Upper lobe of left lung (tissue), 6 donors: Measurements from ENCODE around the gene SRPX. TPM values are rescaled to one million over a fixed set of nuclear protein-coding genes. Genes with fewer than 3 reads are reported as not detected.

ENCODE experiments used
- ATAC-seq, 2 donors: fragments of 200-7000 bp; cut with Tn5 transposase; one replicate each; pipeline ENCODE4 v1.9.1; 2022; ENCODE audit warnings: mild to moderate bottlenecking in 2 of 2, moderate library complexity in 2 of 2; ENCODE audit not compliant: low FRiP score in 2 of 2
- DNase-seq, 2 donors: peaks; one replicate each; pipeline ENCODE4 v3.0.0-alpha.2; 2019 to 2020
- H3K27ac ChIP-seq, 4 donors: fragments of 200-600 bp; sonication (generic); one replicate each; pipeline ENCODE4 v1.5.1; 2016 to 2019
- H3K27me3 ChIP-seq, 4 donors: fragments of 200-600 bp; sonication (generic); one replicate each; pipeline ENCODE4 v1.5.1; 2017 to 2019
- H3K36me3 ChIP-seq, 4 donors: fragments of 200-600 bp; sonication (generic); one replicate each; pipeline ENCODE4 v1.5.1; 2016 to 2019
- H3K4me1 ChIP-seq, 4 donors: fragments of 200-600 bp; sonication (generic); one replicate each; pipeline ENCODE4 v1.5.1; 2018 to 2019
- H3K4me3 ChIP-seq, 4 donors: fragments of 200-600 bp; sonication (generic); one replicate each; pipeline ENCODE4 v1.5.1; 2017 to 2019; ENCODE audit warnings: mild to moderate bottlenecking in 2 of 4, moderate library complexity in 1 of 4
- H3K9me3 ChIP-seq, 4 donors: fragments of 200-600 bp; sonication (generic); one replicate each; pipeline ENCODE4 v1.5.1; 2018 to 2019
- CTCF ChIP-seq, 6 experiments: fragments of 450-650 bp in 4 of 6; fragments of 200-600 bp in 2 of 6; sonication (generic) in 2 of 6; IDR thresholded peaks; one replicate each; pipeline ENCODE4 v1.5.1; 2016 to 2019; ENCODE audit warnings: antibody characterized with exemption in 6 of 6
- EP300 ChIP-seq, 4 donors: sonication (generic); formaldehyde crosslinking; IDR thresholded peaks; one replicate each; pipeline ENCODE4 v1.5.1; 2017; ENCODE audit warnings: antibody characterized with exemption in 4 of 4, control low read depth in 2 of 4
- POLR2A ChIP-seq, 4 donors: fragments of 450-650 bp; IDR thresholded peaks; one replicate each; pipeline ENCODE4 v1.5.1; 2016 to 2017; ENCODE audit warnings: antibody characterized with exemption in 4 of 4, mild to moderate bottlenecking in 2 of 4
- POLR2AphosphoS5 ChIP-seq, 2 donors: sonication (generic); formaldehyde crosslinking; IDR thresholded peaks; one replicate each; pipeline ENCODE4 v1.5.1; 2017; ENCODE audit warnings: antibody characterized with exemption in 2 of 2
- WGBS, 2 donors: methylation state at CpG; one replicate each; pipeline ENCODE4 v1.1.5; 2017 to 2018; 5-methylcytosine and 5-hydroxymethylcytosine counted together
- total RNA-seq, 6 donors: library from RNA; depleted of rRNA in 4 of 6; stranded (reverse); fragments of >200 nt in 4 of 6; gene quantifications; one replicate each; pipeline versions ENCODE4 v1.1.0 to v1.2.1, GENCODE V29; 2016 to 2021
- donor health status: DM: no; HTN: no; CAD: no; lungs with moderate emphysema.
- donor health status: DM: no; HTN: yes; CAD: no; lungs with severe emphysema.

Gene SRPX
- total RNA-seq, 6 donors from 2014 or later = 1.0 to 76.6 (median 41.3) TPM

GRCh38 chrX:38116706-38117105, 104.0 kb downstream of the SRPX start:
- TF ChIP-seq CTCF (IDR thresholded peaks at IDR 0.05) = no peak
- no peak for TF ChIP-seq EP300 (IDR thresholded peaks at IDR 0.05)
- TF ChIP-seq POLR2A (IDR thresholded peaks at IDR 0.05) = no peak
- TF ChIP-seq POLR2AphosphoS5 (IDR thresholded peaks at IDR 0.05) = no peak
- H3K27ac ChIP-seq = no peak overlapping the region
- no peak overlapping the region for H3K4me3 ChIP-seq
- DNase-seq (no peak), ATAC-seq (no peak)
- 86 to 100% methylated on average over 1 of the region's 1 CpG for WGBS, 2 donors
- no peaks in the 10 kb centered on the region for H3K36me3 ChIP-seq
- no peaks in the 10 kb centered on the region for H3K4me1 ChIP-seq
- no peaks in the 10 kb centered on the region for H3K9me3 ChIP-seq
- H3K27me3 ChIP-seq = no peaks in the 10 kb centered on the region

GRCh38 chrX:38112566-38112965, 108.1 kb downstream of the SRPX start:
- TF ChIP-seq EP300 (IDR thresholded peaks at IDR 0.05) = no peak
- no peak for TF ChIP-seq POLR2A (IDR thresholded peaks at IDR 0.05)
- TF ChIP-seq POLR2AphosphoS5 (IDR thresholded peaks at IDR 0.05) = no peak
- TF ChIP-seq CTCF (IDR thresholded peaks at IDR 0.05) = no peak
- no peak for ATAC-seq
- 42% methylated on average over 4 of the region's 4 CpGs; no CpG with 5 or more reads in 1 of the 2 donors for WGBS, 2 donors
- H3K27ac ChIP-seq = no peak overlapping the region
- H3K27me3 ChIP-seq = no peaks in the 10 kb centered on the region
- no peak overlapping the region for H3K4me3 ChIP-seq
- H3K9me3 ChIP-seq = no peaks in the 10 kb centered on the region
- H3K4me1 ChIP-seq = no peaks in the 10 kb centered on the region
- no peak for DNase-seq
- H3K36me3 ChIP-seq = no peaks in the 10 kb centered on the region

GRCh38 chrX:38111196-38111595, 109.5 kb downstream of the SRPX start:
- DNase-seq = no peak
- no peaks in the 10 kb centered on the region for H3K36me3 ChIP-seq
- H3K9me3 ChIP-seq = no peaks in the 10 kb centered on the region
- H3K27ac ChIP-seq = no peak overlapping the region
- no peak for TF ChIP-seq CTCF (IDR thresholded peaks at IDR 0.05)
- no peak for TF ChIP-seq POLR2AphosphoS5 (IDR thresholded peaks at IDR 0.05)
- TF ChIP-seq POLR2A (IDR thresholded peaks at IDR 0.05) = no peak
- no peak for TF ChIP-seq EP300 (IDR thresholded peaks at IDR 0.05)
- H3K4me1 ChIP-seq = no peaks in the 10 kb centered on the region
- H3K4me3 ChIP-seq = no peak overlapping the region
- no peak for ATAC-seq
- WGBS, 2 donors = 87 to 98% methylated on average over 5 of the region's 5 CpGs
- no peaks in the 10 kb centered on the region for H3K27me3 ChIP-seq

GRCh38 chrX:38110231-38110630, 110.4 kb downstream of the SRPX start:
- TF ChIP-seq EP300 (IDR thresholded peaks at IDR 0.05) (no peak), POLR2AphosphoS5 (IDR thresholded peaks at IDR 0.05) (no peak), POLR2A (IDR thresholded peaks at IDR 0.05) (no peak), CTCF (IDR thresholded peaks at IDR 0.05) (no peak)
- Histone ChIP-seq H3K27me3 (no peaks in the 10 kb centered on the region), H3K4me1 (no peaks in the 10 kb centered on the region), H3K27ac (no peak overlapping the region), H3K9me3 (no peaks in the 10 kb centered on the region), H3K4me3 (no peak overlapping the region), H3K36me3 (no peaks in the 10 kb centered on the region)
- WGBS, 2 donors = 63 to 69% methylated on average over 6 of the region's 6 CpGs
- no peak for DNase-seq
- ATAC-seq = no peak

- H3K4me1 ChIP-seq = no peaks in the 10 kb centered on the region
- no peak for DNase-seq
- no peak overlapping the region for H3K27ac ChIP-seq
- 71 to 90% methylated on average over 4 of the region's 4 CpGs for WGBS, 2 donors
- no peaks in the 10 kb centered on the region for H3K9me3 ChIP-seq
- no peaks in the 10 kb centered on the region for H3K36me3 ChIP-seq
- ATAC-seq = no peak
- no peaks in the 10 kb centered on the region for H3K27me3 ChIP-seq
- no peak overlapping the region for H3K4me3 ChIP-seq
- TF ChIP-seq EP300 (IDR thresholded peaks at IDR 0.05) (no peak), POLR2AphosphoS5 (IDR thresholded peaks at IDR 0.05) (no peak), POLR2A (IDR thresholded peaks at IDR 0.05) (no peak), CTCF (IDR thresholded peaks at IDR 0.05) (no peak)
Measured at GRCh38 chrX:38109042-38109898, 111.4 kb downstream of the SRPX start.
